Rectal smooth muscle tissue (tissue), 1 donor: ENCODE data around the gene PNPLA3.

ENCODE experiments used
- H3K27ac ChIP-seq: one replicate; pipeline ENCODE4 v1.7.0; 2013; ENCODE audit warnings: low read depth, low read length, inconsistent platforms
- H3K27me3 ChIP-seq: one replicate; pipeline ENCODE4 v1.7.0; 2013; ENCODE audit warnings: low read length; ENCODE audit not compliant: control insufficient read depth, insufficient read depth
- H3K36me3 ChIP-seq: one replicate; pipeline ENCODE4 v1.7.0; 2013; ENCODE audit warnings: low read length; ENCODE audit not compliant: control insufficient read depth, insufficient read depth
- H3K4me1 ChIP-seq: one replicate; pipeline ENCODE4 v1.7.0; 2013; ENCODE audit warnings: low read length; ENCODE audit not compliant: control insufficient read depth, insufficient read depth
- H3K4me3 ChIP-seq: one replicate; pipeline ENCODE4 v1.7.0; 2013; ENCODE audit warnings: low read length
- H3K9ac ChIP-seq: one replicate; pipeline ENCODE4 v1.7.0; 2013; ENCODE audit warnings: low read length

Gene PNPLA3

DNA sequence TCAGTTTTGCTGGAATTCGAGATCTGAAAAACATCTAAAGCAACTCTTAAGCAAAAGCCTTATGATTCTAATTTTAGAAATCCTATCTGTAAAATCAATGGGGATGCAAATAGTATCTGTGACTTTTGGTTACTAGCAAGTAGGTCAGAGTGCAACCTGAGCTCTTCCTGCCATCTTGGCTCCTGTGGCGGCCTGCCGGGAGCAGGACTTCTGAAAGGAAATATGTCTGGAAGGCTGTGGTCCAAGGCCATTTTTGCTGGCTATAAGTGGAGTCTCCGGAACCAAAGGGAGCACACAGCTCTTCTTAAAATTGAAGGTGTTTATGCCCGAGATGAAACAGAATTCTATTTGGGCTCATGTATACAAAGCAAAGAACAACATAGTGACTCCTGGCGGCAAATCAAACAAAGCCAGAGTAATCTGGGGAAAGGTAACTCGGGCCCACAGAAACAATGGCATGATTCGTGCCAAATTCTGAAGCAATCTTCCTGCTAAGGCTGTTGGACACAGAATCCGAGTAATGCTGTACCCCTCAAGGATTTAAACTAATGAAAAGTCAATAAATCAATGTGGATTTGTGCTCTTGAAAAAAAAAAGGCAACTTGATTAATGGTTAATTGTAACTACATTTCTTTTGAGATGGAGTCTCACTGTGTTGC lies 33.3 kb downstream of the PNPLA3 start:
- H3K27ac ChIP-seq = no peak overlapping the region
- H3K4me3 ChIP-seq = no peak overlapping the region
- H3K9ac ChIP-seq = no peak overlapping the region
- no peaks in the 10 kb centered on the region for H3K27me3 ChIP-seq
- no peaks in the 10 kb centered on the region for H3K36me3 ChIP-seq
- H3K4me1 ChIP-seq = peaks cover 5% of the 10 kb centered on the region

DNA sequence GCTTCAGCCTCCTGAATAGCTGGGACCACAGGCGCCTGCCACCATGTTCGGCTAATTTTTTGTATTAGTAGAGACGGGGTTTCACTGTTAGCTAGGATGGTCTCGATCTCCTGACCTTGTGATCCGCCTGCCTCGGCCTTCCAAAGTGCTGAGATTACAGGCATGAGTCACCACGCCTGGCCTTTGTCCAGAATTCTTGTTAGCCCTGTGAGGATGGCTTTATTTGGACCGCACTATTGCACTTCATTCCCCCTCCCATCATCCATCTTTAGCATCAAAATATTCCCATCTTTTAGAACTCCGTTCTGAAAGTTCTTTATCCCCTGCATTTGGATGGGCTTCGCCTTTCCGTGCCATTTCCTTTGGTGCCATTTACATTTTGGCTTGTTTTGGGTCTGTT lies 34.3 kb downstream of the PNPLA3 start:
- no peaks in the 10 kb centered on the region for H3K36me3 ChIP-seq
- H3K9ac ChIP-seq = no peak overlapping the region
- H3K27me3 ChIP-seq = no peaks in the 10 kb centered on the region
- H3K27ac ChIP-seq = no peak overlapping the region
- H3K4me3 ChIP-seq = no peak overlapping the region
- peaks cover 5% of the 10 kb centered on the region for H3K4me1 ChIP-seq

DNA sequence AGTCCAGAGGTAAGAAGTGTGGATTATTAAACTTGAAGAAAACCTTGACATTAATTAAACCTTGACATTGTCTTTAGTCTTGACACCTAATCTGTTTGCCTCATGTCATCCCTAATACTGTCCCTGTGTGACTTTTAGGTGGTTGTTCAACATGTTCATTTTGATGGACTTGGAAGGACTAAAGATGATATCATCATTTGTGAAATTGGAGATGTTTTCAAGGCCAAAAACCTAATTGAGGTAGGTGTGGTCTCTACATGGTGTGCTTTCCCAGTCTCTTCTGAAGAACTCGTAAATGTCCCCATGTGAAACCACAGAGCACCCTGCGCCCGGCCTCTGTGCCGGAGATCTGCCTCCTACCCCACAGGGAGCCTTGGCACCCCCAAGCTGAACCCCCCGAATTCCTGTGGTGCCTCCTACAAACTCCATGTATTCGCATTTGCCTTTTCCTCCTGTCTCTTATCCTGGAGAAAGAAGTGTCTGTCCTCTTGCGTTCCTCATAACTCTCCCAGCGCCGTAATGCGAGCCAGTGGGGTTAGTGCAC lies 40.8 kb downstream of the PNPLA3 start:
- H3K36me3 ChIP-seq = peaks cover 18% of the 10 kb centered on the region
- H3K27me3 ChIP-seq = no peaks in the 10 kb centered on the region
- no peak overlapping the region for H3K4me3 ChIP-seq
- H3K9ac ChIP-seq = no peak overlapping the region
- no peak overlapping the region for H3K27ac ChIP-seq
- H3K4me1 ChIP-seq = no peaks in the 10 kb centered on the region

DNA sequence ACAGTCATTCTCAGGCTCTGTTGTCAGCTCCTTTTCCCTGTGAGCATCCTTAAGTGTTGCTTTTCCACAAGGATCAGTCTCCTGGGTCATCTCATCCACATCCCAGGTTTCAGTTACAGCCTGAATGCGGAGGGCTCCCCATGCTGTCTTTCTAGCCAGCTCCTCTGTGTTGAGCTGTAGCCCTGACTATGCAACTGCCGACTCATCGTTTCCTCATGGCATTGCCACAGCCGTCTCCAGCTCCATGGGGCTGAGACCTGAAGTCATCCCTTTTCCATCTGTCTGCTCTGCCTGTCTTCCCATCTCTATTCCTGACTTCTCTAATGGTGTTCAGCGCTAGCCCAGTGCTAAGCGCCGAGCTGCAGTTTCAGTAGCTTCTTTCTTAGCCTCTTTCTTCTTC lies 43.5 kb downstream of the PNPLA3 start:
- no peaks in the 10 kb centered on the region for H3K4me1 ChIP-seq
- H3K9ac ChIP-seq = no peak overlapping the region
- H3K27me3 ChIP-seq = no peaks in the 10 kb centered on the region
- peaks cover 25% of the 10 kb centered on the region for H3K36me3 ChIP-seq
- no peak overlapping the region for H3K27ac ChIP-seq
- H3K4me3 ChIP-seq = no peak overlapping the region

DNA sequence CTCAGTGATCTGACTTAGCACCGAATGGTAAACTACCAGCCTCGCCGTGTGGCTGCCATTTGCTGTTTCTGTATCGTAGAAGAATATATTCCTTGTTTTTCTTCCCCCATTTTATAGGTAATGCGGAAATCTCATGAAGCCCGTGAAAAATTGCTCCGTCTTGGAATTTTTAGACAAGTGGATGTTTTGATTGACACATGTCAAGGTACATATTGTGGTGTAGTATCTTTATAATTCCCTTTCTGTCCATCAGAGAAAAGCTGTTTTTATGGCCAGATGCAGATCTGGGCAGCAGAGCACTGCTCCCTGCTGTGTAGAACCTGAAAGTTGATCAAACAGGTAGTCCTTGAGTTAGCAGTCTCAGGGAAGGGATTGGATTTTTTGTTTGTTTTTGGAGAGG lies 45.0 kb downstream of the PNPLA3 start:
- Histone ChIP-seq H3K4me1 (no peaks in the 10 kb centered on the region), H3K27me3 (no peaks in the 10 kb centered on the region), H3K27ac (no peak overlapping the region), H3K4me3 (no peak overlapping the region), H3K9ac (no peak overlapping the region), H3K36me3 (peaks cover 29% of the 10 kb centered on the region)

DNA sequence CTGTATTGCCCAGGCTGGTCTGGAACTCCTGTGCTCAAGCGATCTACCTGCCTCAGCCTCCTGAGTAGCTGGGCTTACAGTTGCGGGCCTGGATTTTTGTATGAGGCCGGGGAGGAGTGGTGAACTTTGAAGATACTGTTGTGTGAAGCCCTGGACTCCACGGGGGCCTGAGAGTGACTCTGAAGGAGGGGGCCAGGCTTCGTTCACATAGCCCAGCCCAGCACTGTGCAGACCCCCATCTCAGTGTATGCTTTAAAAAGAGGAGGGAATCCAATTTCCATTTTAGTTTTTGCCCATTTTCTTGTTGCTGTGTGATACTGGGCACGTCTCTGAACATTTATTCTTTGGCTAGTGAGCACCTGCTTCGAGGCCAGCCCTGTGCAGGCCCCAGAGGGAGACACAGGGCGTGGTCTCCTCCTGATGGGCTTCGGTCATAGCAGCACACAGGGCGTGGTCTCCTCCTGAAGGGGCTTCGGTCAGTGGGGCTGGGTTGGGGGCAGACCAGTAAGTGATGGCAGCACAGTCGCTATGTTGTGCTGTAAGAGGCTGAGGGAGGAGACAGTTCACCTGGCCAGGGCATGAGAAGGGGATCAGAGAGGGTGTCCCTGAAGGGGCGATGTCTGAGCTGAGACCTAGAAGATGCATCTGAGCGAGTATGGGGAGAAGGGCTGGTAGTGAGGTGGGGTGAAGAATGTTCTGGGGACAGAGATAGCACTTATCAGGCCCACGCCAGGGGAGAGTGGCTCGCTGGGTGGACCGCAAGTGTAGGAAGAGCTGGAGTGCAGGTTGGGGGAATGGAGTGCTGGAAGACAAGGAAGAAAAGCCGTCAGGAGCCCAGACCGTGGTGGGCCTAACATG lies 45.6 kb downstream of the PNPLA3 start:
- Histone ChIP-seq H3K9ac (no peak overlapping the region), H3K36me3 (peaks cover 32% of the 10 kb centered on the region), H3K27ac (no peak overlapping the region), H3K27me3 (no peaks in the 10 kb centered on the region), H3K4me1 (no peaks in the 10 kb centered on the region), H3K4me3 (no peak overlapping the region)

DNA sequence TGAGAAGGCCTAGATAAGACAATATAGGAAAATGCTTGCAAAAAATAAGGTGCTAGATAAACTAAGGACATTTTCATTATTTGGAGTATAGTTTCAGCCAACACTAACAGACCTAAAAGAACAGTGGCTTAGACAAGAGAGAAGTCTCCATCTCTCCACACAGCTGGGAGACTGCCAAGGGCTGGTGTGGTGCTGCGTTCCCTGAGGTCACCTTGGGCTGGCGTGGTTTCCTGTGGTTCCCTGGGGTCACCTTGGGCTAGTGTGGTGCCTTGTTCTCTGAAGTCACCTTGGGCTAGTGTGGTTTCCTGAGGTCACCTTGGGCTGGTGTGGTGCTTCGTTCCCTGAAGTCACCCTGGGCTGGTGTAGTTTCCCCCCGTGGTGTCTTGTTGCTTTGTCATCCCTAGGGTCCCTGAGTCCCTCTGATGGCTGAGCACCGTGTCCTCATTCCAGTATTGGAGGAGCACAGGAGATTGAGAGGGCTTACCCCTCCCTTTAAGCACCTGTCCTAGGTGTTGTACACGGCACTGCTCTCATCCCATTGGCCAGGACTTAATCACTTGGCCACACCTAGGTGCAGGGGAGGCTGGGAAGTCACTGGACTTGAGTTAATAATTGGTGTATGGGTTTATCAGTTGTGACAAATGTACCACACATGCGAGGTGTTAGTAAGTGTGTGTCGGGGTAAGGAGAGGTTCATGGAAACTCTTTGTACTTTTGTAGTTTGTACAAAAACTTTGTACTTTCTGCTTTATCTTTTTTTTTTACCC lies 46.6 kb downstream of the PNPLA3 start:
- no peaks in the 10 kb centered on the region for H3K27me3 ChIP-seq
- H3K27ac ChIP-seq = no peak overlapping the region
- H3K4me3 ChIP-seq = no peak overlapping the region
- H3K9ac ChIP-seq = no peak overlapping the region
- H3K36me3 ChIP-seq = peaks cover 27% of the 10 kb centered on the region
- no peaks in the 10 kb centered on the region for H3K4me1 ChIP-seq

DNA sequence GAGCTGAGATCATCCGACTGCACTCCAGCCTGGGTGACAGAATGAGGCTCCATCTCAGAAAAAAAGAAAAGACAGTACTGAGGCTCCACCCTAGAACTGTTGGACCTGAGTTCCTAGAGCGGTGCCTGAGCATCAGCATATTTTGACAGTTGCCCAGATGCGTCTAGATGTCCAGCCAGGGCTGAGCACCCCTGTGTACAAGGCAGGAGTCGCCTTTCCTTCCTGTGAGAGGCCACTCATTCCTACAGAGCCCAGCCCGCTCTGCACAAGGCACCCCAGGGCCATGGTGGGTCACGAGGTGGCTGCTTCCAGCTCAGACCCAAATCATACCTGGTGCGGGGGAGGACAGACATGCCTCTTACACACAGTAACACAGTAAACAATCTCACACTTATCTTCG lies 47.5 kb downstream of the PNPLA3 start:
- H3K27me3 ChIP-seq = no peaks in the 10 kb centered on the region
- peaks cover 30% of the 10 kb centered on the region for H3K36me3 ChIP-seq
- H3K4me3 ChIP-seq = no peak overlapping the region
- H3K27ac ChIP-seq = no peak overlapping the region
- H3K9ac ChIP-seq = no peak overlapping the region
- no peaks in the 10 kb centered on the region for H3K4me1 ChIP-seq

DNA sequence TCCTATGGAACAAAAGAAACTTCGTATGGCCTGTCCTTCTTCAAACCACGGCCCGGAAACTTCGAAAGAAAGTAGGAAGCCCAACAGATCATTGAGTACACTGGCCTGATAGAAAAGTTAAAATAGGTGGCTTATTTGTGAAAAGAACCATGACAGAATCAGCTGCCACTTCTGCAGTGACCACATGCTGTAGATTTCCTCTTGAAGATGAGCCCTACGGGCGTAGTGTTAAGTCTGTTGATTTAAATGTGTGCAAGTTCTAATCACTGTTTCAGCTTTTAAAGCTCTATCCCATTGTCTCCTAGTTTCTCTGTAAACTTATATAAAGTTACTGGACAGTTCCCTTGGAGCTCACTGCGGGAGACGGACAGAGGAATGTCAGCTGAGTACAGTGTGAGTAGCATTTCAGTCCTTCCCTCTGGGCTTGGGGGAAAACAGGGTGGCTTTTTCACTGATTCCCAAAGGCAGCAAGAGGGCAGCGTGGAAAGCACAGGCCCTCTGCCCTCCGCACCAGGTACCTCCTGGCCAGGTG lies 49.4 kb downstream of the PNPLA3 start:
- Histone ChIP-seq H3K36me3 (peaks cover 20% of the 10 kb centered on the region), H3K4me1 (no peaks in the 10 kb centered on the region), H3K4me3 (no peak overlapping the region), H3K27me3 (no peaks in the 10 kb centered on the region), H3K27ac (no peak overlapping the region), H3K9ac (no peak overlapping the region)

DNA sequence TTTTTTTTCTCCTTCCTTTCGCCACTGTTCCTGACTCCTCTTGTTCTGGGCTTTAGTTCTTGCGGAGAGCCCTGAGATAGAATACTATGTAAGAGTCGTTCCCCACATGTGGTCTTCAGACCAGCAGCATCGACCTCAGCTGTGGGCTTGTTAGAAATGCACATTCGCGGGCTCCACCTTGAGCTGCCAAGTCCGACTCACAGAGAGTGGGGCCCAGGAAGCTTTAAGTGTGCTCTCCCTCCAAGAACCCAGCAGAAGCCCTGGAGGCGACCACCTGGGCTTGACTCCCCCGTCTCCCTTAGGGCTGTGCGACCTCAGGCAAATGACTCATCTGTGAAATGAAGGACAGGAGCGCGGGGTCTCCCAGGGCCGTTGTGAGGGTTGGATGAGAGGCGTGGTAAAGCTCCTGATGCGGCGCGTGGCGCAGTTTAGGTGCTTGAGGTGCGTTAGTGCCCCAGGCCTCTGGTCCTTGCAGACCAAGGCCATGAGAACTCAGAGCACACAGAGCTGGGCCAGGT lies 50.5 kb downstream of the PNPLA3 start:
- Histone ChIP-seq H3K27me3 (no peaks in the 10 kb centered on the region), H3K36me3 (peaks cover 22% of the 10 kb centered on the region), H3K27ac (no peak overlapping the region), H3K4me3 (no peak overlapping the region), H3K9ac (no peak overlapping the region), H3K4me1 (no peaks in the 10 kb centered on the region)

DNA sequence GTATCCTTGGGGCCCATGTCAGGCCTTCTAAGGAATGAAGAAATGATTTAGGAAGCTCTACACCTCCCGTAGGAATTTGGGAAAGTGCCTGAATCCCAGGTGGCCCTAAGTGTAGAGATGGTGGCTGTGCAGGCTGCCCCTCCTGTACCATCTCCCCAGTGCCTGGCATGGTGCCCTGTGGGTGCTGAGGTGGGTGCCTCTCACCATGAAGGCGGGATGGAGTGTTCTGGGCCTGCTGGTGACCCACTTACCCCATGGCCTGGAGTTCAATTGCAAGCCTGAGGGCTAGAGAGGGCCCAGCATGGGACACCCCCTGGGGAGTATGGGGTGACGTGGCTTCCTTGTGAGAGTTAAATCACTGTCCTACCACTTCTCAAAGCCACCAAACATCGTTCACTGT lies 51.4 kb downstream of the PNPLA3 start:
- H3K27me3 ChIP-seq = no peaks in the 10 kb centered on the region
- H3K4me3 ChIP-seq = no peak overlapping the region
- H3K36me3 ChIP-seq = peaks cover 31% of the 10 kb centered on the region
- no peaks in the 10 kb centered on the region for H3K4me1 ChIP-seq
- H3K9ac ChIP-seq = no peak overlapping the region
- H3K27ac ChIP-seq = no peak overlapping the region
